OCI-LY3 (cell line): ENCODE measurements around the gene PLD3.

Experiments used
- EZH2phosphoT487 ChIP-seq: fragments of 200-600 bp; shearing (Covaris generic); IDR thresholded peaks from 2 replicates; pipeline ENCODE4 v1.6.1; 2018; ENCODE audit warnings: antibody characterized with exemption, mixed run types, low read depth
- TF ChIP-seq, protein P1 (sequence below): fragments of 200-600, 300-600 bp; sonication (generic); IDR thresholded peaks from 2 replicates; pipeline ENCODE4 v1.5.1; 2014; ENCODE audit warnings: antibody characterized with exemption, low read length, low read depth

DNA sequence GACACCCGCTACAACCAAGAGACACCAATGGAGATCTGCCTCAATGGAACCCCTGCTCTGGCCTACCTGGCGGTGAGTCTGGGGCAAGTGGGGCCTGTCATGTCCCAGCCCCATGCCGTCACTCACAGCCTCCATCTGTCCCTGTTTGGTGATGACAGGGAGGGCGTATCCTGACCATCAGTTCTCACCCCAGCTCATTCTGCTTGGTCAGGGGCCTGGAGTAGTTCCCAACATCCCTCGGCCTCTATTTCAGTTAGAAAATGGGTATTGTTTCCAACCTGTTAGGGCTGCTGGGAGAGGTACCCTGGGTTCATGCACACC lies 23.3 kb downstream of the PLD3 start:
- TF ChIP-seq, protein P1, sequence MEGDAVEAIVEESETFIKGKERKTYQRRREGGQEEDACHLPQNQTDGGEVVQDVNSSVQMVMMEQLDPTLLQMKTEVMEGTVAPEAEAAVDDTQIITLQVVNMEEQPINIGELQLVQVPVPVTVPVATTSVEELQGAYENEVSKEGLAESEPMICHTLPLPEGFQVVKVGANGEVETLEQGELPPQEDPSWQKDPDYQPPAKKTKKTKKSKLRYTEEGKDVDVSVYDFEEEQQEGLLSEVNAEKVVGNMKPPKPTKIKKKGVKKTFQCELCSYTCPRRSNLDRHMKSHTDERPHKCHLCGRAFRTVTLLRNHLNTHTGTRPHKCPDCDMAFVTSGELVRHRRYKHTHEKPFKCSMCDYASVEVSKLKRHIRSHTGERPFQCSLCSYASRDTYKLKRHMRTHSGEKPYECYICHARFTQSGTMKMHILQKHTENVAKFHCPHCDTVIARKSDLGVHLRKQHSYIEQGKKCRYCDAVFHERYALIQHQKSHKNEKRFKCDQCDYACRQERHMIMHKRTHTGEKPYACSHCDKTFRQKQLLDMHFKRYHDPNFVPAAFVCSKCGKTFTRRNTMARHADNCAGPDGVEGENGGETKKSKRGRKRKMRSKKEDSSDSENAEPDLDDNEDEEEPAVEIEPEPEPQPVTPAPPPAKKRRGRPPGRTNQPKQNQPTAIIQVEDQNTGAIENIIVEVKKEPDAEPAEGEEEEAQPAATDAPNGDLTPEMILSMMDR: no peak
- no peak for TF ChIP-seq EZH2phosphoT487
